IMR-90 (cell line): Measurements from ENCODE around the gene PTPN3.

Experiments used
- CEBPB ChIP-seq: IDR thresholded peaks from 2 replicates; pipeline ENCODE4 v1.6.1; 2012; ENCODE audit warnings: low read depth, low read length, improper control_type of control experiment
- CHD1 ChIP-seq: IDR thresholded peaks from 2 replicates; pipeline ENCODE4 v1.6.1; 2012; ENCODE audit warnings: low read depth, low read length, improper control_type of control experiment
- RCOR1 ChIP-seq: IDR thresholded peaks from 2 replicates; pipeline ENCODE4 v1.6.1; 2012; ENCODE audit warnings: mild to moderate bottlenecking, low read length, improper control_type of control experiment; ENCODE audit not compliant: insufficient replicate concordance
- RFX5 ChIP-seq: IDR thresholded peaks from 2 replicates; pipeline ENCODE4 v1.8.0; 2012; ENCODE audit warnings: low read depth, mild to moderate bottlenecking, low read length, moderate library complexity
- TF ChIP-seq, protein P1 (sequence below): conservative IDR thresholded peaks from 2 replicates; pipeline ENCODE4 v1.5.1; 2012; ENCODE audit warnings: mild to moderate bottlenecking, low read depth, low read length, improper control_type of control experiment

- TF ChIP-seq CEBPB (no peak), CHD1 (no peak), RFX5 (no peak), RCOR1 (no peak)
- TF ChIP-seq, protein P1, sequence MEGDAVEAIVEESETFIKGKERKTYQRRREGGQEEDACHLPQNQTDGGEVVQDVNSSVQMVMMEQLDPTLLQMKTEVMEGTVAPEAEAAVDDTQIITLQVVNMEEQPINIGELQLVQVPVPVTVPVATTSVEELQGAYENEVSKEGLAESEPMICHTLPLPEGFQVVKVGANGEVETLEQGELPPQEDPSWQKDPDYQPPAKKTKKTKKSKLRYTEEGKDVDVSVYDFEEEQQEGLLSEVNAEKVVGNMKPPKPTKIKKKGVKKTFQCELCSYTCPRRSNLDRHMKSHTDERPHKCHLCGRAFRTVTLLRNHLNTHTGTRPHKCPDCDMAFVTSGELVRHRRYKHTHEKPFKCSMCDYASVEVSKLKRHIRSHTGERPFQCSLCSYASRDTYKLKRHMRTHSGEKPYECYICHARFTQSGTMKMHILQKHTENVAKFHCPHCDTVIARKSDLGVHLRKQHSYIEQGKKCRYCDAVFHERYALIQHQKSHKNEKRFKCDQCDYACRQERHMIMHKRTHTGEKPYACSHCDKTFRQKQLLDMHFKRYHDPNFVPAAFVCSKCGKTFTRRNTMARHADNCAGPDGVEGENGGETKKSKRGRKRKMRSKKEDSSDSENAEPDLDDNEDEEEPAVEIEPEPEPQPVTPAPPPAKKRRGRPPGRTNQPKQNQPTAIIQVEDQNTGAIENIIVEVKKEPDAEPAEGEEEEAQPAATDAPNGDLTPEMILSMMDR = no peak
Measured at GRCh38 chr9:109436071-109436470, 62.0 kb downstream of the PTPN3 start.
